ENCODE measurements around the gene GYS1. TPM values are rescaled to one million over a fixed set of nuclear protein-coding genes. Genes with fewer than 3 reads are reported as not detected.

The GYS1 gene
- total and polyA plus RNA-seq, 10 of the 15 experiments (the other 5 are each of a cell fraction or from before 2014, with no cell fraction given): 3.7 to 62.0 (median 37.3) TPM

DNA sequence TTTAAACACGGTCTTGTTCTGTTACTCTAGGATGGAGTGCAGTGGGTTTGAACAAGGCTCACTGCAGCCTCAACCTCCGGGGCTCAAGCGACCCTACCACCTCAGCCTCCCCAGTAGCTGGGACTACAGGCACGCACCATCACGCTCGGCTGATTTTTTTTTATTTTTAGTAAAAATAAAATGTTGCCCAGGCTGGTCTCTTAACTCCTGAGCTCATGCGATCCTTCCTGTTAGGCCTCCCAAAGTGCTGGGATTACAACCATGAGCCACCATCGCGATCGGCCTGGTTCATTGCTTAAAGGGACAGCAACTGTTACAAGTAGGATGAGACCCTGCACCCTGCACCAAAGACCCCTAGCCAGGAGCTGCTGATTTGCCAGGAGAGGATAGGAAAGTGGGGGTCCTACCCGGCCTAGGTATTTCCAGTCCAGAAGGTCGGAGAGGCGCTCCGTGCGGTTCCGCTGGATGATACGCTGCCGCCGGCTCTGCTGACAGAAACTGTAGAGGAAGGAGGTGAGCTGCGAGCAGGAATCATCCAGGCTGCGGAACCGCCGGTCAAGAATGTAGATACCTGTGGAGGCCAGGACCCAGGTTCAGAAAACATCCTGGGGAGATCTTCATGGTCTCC, 22.9 kb downstream of the GYS1 start:
- 0 out of 2 replicates have a peak overlapping the region, but pooled peaks have one; percentile 13 for H3K27ac ChIP-seq (ENCODE audit: control insufficient read depth, insufficient read depth)
- no peak for ATAC-seq
- 80% methylated on average over 23 of the region's 23 CpGs for WGBS (ENCODE audit: insufficient coverage, insufficient replicate concordance, low lambda C conversion rate, missing lambda C conversion rate)
- in situ Hi-C loops (cut with MboI) (loop anchor here (5.0 kb wide), 1 partner anchor 173 kb away; no protein-coding TSS in a partner anchor), intact Hi-C loops (cut with micrococcal nuclease; ENCODE audit: unreplicated experiment) (loop anchor here (2.0 kb wide), 2 partner anchors 127 to 181 kb away; no protein-coding TSS in a partner anchor)
- ChIA-PET SMC1A (ENCODE audit: uncharacterized antibody, unreplicated experiment) (interaction anchor here (0.8 to 2.9 kb wide), 18 partner anchors 8 to 295 kb away, joined by 3 to 22 read pairs (median 5); partner anchors contain the start of genes BAX, DHDH, GYS1 and HSD17B14), POLR2A (interaction anchor here (0.6 to 1.4 kb wide), 12 partner anchors 8 to 344 kb away, joined by 3 to 7 read pairs (median 4); partner anchors contain the start of genes CA11, HSD17B14 and RUVBL2), RAD21 (ENCODE audit: unreplicated experiment) (interaction anchor here (0.6 to 2.9 kb wide), 22 partner anchors 16 to 615 kb away, joined by 3 to 28 read pairs (median 4); partner anchors contain the start of genes CA11, GYS1, HSD17B14 and NUCB1), CTCF (interaction anchor here (0.6 to 6.1 kb wide), 35 partner anchors 8 to 325 kb away, joined by 3 to 113 read pairs (median 4); partner anchors contain the start of genes BAX, DHDH, GYS1 and HSD17B14)
- H3K79me2 ChIP-seq (ENCODE audit: control insufficient read depth, insufficient read depth, low read length): peaks cover 20% of the 10 kb centered on the region
- H3K9ac ChIP-seq (ENCODE audit: control insufficient read depth, insufficient read depth, low read length): no peak overlapping the region
- TF ChIP-seq RBBP5 (conservative IDR thresholded peaks at IDR 0.05): no peak
- no peak for TF ChIP-seq CHD2 (IDR thresholded peaks at IDR 0.05; ENCODE audit: borderline replicate concordance, low read depth, low read length)
- no peak for TF ChIP-seq PKNOX1 (IDR thresholded peaks at IDR 0.05)
- no peak overlapping the region for H3K4me3 ChIP-seq
- no peak overlapping the region for H3K4me2 ChIP-seq (ENCODE audit: control insufficient read depth, insufficient read depth)
- peaks cover 5 to 38% of the 10 kb centered on the region in 2 experiments for H3K36me3 ChIP-seq (ENCODE audit: control insufficient read depth in 2 of 2, insufficient read depth in 2 of 2, low read length in 1 of 2)
- no peak for DNase-seq (ENCODE audit: low read depth, low spot score)
- no peak for FAIRE-seq
- no peaks in the 10 kb centered on the region for H3K9me3 ChIP-seq (replicated peaks; ENCODE audit: control insufficient read depth, insufficient read depth, low read length)
- H3K4me1 ChIP-seq (ENCODE audit: control insufficient read depth, insufficient read depth, low read length): peaks cover 17% of the 10 kb centered on the region
- H3K27me3 ChIP-seq (replicated peaks in 1 of 2; ENCODE audit: control insufficient read depth in 2 of 2, insufficient read depth in 2 of 2, low read length in 1 of 2): no peaks in the 10 kb centered on the region
- H4K20me1 ChIP-seq (ENCODE audit: control insufficient read depth, insufficient read depth): no peaks in the 10 kb centered on the region
- H2AFZ ChIP-seq (ENCODE audit: control insufficient read depth, low read depth, low read length): no peak overlapping the region
- no TSS peak for BruUV-seq (replicated peaks)

Measured in GM12878 (cell line).